ENCODE data around the gene GRK5.

GRCh38 chr10:119439922-119440321, 232.6 kb downstream of the GRK5 start:
- TF ChIP-seq POLR2A (IDR thresholded peaks at IDR 0.05; ENCODE audit: extremely low read depth, insufficient read length) = no peak
- no peak for TF ChIP-seq CTCF (IDR thresholded peaks at IDR 0.05; ENCODE audit: low read depth, low read length)
- TF ChIP-seq MAX (IDR thresholded peaks at IDR 0.05; ENCODE audit: low read depth, low read length) = no peak
